ENCODE measurements around the gene KCNG2. TPM values are rescaled to one million over a fixed set of nuclear protein-coding genes. Genes with fewer than 3 reads are reported as not detected.

Gene KCNG2
- total and polyA plus RNA-seq, 2 of the 8 experiments (the other 6 are each of a cell fraction or from before 2014, with no cell fraction given): 0.19 to 0.74 TPM

DNA sequence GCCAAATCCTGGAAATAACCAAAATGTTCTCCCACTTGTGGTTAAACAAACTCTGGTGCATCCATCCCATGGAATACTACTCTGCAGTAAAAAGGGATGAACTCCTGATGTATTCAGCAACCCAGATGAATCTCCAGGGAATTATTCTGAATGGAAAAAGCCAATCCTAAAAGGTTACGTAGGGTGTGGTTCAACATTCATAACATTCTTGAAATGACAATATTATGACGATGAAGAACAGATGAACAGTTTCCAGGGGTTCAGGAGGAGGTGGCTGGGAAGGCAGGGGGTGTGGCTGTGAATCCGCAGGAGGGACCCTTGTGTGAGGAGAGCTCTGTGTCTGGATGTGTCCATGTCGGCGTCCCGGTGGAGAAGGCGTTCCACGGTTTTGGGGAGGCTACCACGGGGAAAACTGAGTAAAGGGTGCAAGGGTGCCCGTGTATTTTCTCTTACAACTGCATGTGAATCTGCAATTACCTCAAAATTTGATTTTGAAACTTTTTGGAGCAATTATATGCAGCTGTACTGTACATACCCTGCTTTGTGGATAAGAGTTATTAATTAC is 47.3 kb downstream of the KCNG2 start:
- POLR2A ChIA-PET (ENCODE audit: partially characterized antibody): no interaction called here
- Histone ChIP-seq H2BK20ac (ENCODE audit: low read length) (no peak overlapping the region), H4K91ac (replicated peaks; ENCODE audit: insufficient read length, low read length) (no peak overlapping the region), H4K20me1 (replicated peaks in 1 of 2; ENCODE audit: control insufficient read depth in 1 of 2, insufficient read depth in 2 of 2, low read length in 2 of 2) (no peaks in the 10 kb centered on the region), H3K36me3 (ENCODE audit: control insufficient read depth in 2 of 4, insufficient read depth in 4 of 4, low read length in 3 of 4) (no peaks in the 10 kb centered on the region), H2BK120ac (replicated peaks; ENCODE audit: low read depth, low read length) (no peak overlapping the region), H3K9me3 (ENCODE audit: insufficient read depth in 2 of 2, low read depth in 1 of 2, low read length in 1 of 2) (peaks cover 0 to 4% of the 10 kb centered on the region in 2 experiments; a peak in 1 of 4 replicates), H3K27ac (ENCODE audit: low read depth, low read length) (no peak overlapping the region), H3K23ac (ENCODE audit: insufficient read length) (no peak overlapping the region), H3K79me2 (ENCODE audit: control insufficient read depth in 1 of 2, insufficient read depth in 2 of 2, low read length in 2 of 2) (no peaks in the 10 kb centered on the region), H3K79me1 (ENCODE audit: low read depth, low read length) (no peaks in the 10 kb centered on the region), H2BK12ac (ENCODE audit: low read depth, low read length) (no peak overlapping the region), H2BK15ac (ENCODE audit: low read length) (no peak overlapping the region), H4K5ac (ENCODE audit: insufficient read length, low read depth, low read length) (no peak overlapping the region), H2BK5ac (ENCODE audit: low read depth, low read length) (no peak overlapping the region), H3K14ac (ENCODE audit: insufficient read length) (no peak overlapping the region), H3K9ac (replicated peaks in 1 of 4; ENCODE audit: extremely low read depth in 1 of 4, low read depth in 3 of 4, low read length in 3 of 4) (no peak overlapping the region), H2AFZ (ENCODE audit: low read length) (no peak overlapping the region), H3K4me2 (ENCODE audit: insufficient read depth in 1 of 2, low read depth in 2 of 2, low read length in 2 of 2) (no peak overlapping the region), H3K27me3 (replicated peaks in 1 of 4; ENCODE audit: control insufficient read depth in 3 of 4, extremely low read depth in 1 of 4, insufficient read depth in 3 of 4, low read length in 3 of 4) (no peaks in the 10 kb centered on the region), H4K8ac (ENCODE audit: extremely low read depth, insufficient read depth, low read length) (no peak overlapping the region; the same call in 1 of the 2 replicates), H3K4ac (replicated peaks; ENCODE audit: insufficient read length, low read depth, low read length) (no peak overlapping the region), H3K18ac (ENCODE audit: extremely low read depth, low read length) (no peak overlapping the region), H3K4me3 (ENCODE audit: extremely low read depth in 1 of 4, insufficient read depth in 2 of 4, low read depth in 3 of 4, low read length in 4 of 4) (no peak overlapping the region), H2AK5ac (ENCODE audit: low read depth, low read length) (no peak overlapping the region), H3K4me1 (replicated peaks in 1 of 4; ENCODE audit: control insufficient read depth in 3 of 4, insufficient read depth in 4 of 4, low read length in 3 of 4) (peaks cover 0 to 2% (median 0%) of the 10 kb centered on the region in 4 experiments; a peak in 2 of 7 replicates), H3K23me2 (ENCODE audit: low read depth, low read length) (no peaks in the 10 kb centered on the region), H3K56ac (replicated peaks; ENCODE audit: insufficient read length, low read depth, low read length) (no peak overlapping the region)
- WGBS, 2 experiments (ENCODE audit: extremely low coverage in 1 of 2, insufficient coverage in 1 of 2, insufficient read length in 1 of 2, insufficient replicate concordance in 2 of 2, low coverage in 1 of 2, low lambda C conversion rate in 2 of 2, missing lambda C conversion rate in 1 of 2): 91% methylated on average over 10 of the region's 10 CpGs; no CpG with 5 or more reads in 1 of the 2 experiments
- no peak for FAIRE-seq
- CTCF ChIA-PET (ENCODE audit: partially characterized antibody): no interaction called here
- peak in 1 of 2 experiments; percentile 2 for DNase-seq (ENCODE audit: low read depth in 1 of 2, low spot score in 2 of 2)
- TF ChIP-seq, protein P1, sequence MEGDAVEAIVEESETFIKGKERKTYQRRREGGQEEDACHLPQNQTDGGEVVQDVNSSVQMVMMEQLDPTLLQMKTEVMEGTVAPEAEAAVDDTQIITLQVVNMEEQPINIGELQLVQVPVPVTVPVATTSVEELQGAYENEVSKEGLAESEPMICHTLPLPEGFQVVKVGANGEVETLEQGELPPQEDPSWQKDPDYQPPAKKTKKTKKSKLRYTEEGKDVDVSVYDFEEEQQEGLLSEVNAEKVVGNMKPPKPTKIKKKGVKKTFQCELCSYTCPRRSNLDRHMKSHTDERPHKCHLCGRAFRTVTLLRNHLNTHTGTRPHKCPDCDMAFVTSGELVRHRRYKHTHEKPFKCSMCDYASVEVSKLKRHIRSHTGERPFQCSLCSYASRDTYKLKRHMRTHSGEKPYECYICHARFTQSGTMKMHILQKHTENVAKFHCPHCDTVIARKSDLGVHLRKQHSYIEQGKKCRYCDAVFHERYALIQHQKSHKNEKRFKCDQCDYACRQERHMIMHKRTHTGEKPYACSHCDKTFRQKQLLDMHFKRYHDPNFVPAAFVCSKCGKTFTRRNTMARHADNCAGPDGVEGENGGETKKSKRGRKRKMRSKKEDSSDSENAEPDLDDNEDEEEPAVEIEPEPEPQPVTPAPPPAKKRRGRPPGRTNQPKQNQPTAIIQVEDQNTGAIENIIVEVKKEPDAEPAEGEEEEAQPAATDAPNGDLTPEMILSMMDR (IDR thresholded peaks at IDR 0.05; ENCODE audit: control extremely low read depth in 1 of 3, insufficient read depth in 1 of 3, low read depth in 1 of 3, low read length in 3 of 3): no peak
- TF ChIP-seq CBX8 (IDR thresholded peaks at IDR 0.05; ENCODE audit: borderline replicate concordance, low read depth, low read length) (no peak), HDAC2 (IDR thresholded peaks at IDR 0.05; ENCODE audit: borderline replicate concordance in 1 of 2, low read depth in 2 of 2, low read length in 2 of 2) (no peak)
- TF ChIP-seq, protein P2, sequence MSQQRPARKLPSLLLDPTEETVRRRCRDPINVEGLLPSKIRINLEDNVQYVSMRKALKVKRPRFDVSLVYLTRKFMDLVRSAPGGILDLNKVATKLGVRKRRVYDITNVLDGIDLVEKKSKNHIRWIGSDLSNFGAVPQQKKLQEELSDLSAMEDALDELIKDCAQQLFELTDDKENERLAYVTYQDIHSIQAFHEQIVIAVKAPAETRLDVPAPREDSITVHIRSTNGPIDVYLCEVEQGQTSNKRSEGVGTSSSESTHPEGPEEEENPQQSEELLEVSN (IDR thresholded peaks at IDR 0.05): no peak

Data from H1 (cell line).